ENCODE measurements around the gene BRWD1. TPM values are rescaled to one million over a fixed set of nuclear protein-coding genes. Genes with fewer than 3 reads are reported as not detected.

Gene BRWD1
- total and polyA plus RNA-seq, 2 of the 8 experiments (the other 6 are each of a cell fraction or from before 2014, with no cell fraction given) = 9.3 to 45.2 TPM

GRCh38 chr21:39161064-39161463, 152.4 kb downstream of the BRWD1 start:
- Histone ChIP-seq H2AFZ (ENCODE audit: low read length) (no peak overlapping the region), H3K4me3 (ENCODE audit: extremely low read depth in 1 of 4, insufficient read depth in 2 of 4, low read depth in 3 of 4, low read length in 4 of 4) (no peak overlapping the region), H3K4me2 (ENCODE audit: insufficient read depth in 1 of 2, low read depth in 2 of 2, low read length in 2 of 2) (no peak overlapping the region), H3K23ac (ENCODE audit: insufficient read length) (no peak overlapping the region), H3K36me3 (ENCODE audit: control insufficient read depth in 2 of 4, insufficient read depth in 4 of 4, low read length in 3 of 4) (no peaks in the 10 kb centered on the region), H3K4me1 (replicated peaks in 1 of 4; ENCODE audit: control insufficient read depth in 3 of 4, insufficient read depth in 4 of 4, low read length in 3 of 4) (no peaks in the 10 kb centered on the region), H3K27me3 (replicated peaks in 1 of 4; ENCODE audit: control insufficient read depth in 3 of 4, extremely low read depth in 1 of 4, insufficient read depth in 3 of 4, low read length in 3 of 4) (no peaks in the 10 kb centered on the region), H4K5ac (ENCODE audit: insufficient read length, low read depth, low read length) (no peak overlapping the region), H3K79me2 (ENCODE audit: control insufficient read depth in 1 of 2, insufficient read depth in 2 of 2, low read length in 2 of 2) (no peaks in the 10 kb centered on the region), H2BK15ac (ENCODE audit: low read length) (no peak overlapping the region), H4K91ac (replicated peaks; ENCODE audit: insufficient read length, low read length) (no peak overlapping the region), H3K18ac (ENCODE audit: extremely low read depth, low read length) (no peak overlapping the region), H3K79me1 (ENCODE audit: low read depth, low read length) (no peaks in the 10 kb centered on the region), H2BK12ac (ENCODE audit: low read depth, low read length) (no peak overlapping the region), H3K9ac (replicated peaks in 1 of 4; ENCODE audit: extremely low read depth in 1 of 4, low read depth in 3 of 4, low read length in 3 of 4) (no peak overlapping the region), H2BK20ac (ENCODE audit: low read length) (no peak overlapping the region), H2AK5ac (ENCODE audit: low read depth, low read length) (no peak overlapping the region), H4K8ac (ENCODE audit: extremely low read depth, insufficient read depth, low read length) (no peak overlapping the region), H2BK120ac (replicated peaks; ENCODE audit: low read depth, low read length) (no peak overlapping the region), H2BK5ac (ENCODE audit: low read depth, low read length) (no peak overlapping the region), H3K9me3 (ENCODE audit: insufficient read depth in 2 of 2, low read depth in 1 of 2, low read length in 1 of 2) (peaks cover 13 to 25% of the 10 kb centered on the region in 2 experiments), H3K56ac (replicated peaks; ENCODE audit: insufficient read length, low read depth, low read length) (no peak overlapping the region), H3K14ac (ENCODE audit: insufficient read length) (no peak overlapping the region), H3K23me2 (ENCODE audit: low read depth, low read length) (no peaks in the 10 kb centered on the region), H3K4ac (replicated peaks; ENCODE audit: insufficient read length, low read depth, low read length) (no peak overlapping the region), H3K27ac (ENCODE audit: low read depth, low read length) (no peak overlapping the region), H4K20me1 (replicated peaks in 1 of 2; ENCODE audit: control insufficient read depth in 1 of 2, insufficient read depth in 2 of 2, low read length in 2 of 2) (no peaks in the 10 kb centered on the region)
- FAIRE-seq (no peak), DNase-seq (ENCODE audit: low read depth in 1 of 2, low spot score in 2 of 2) (no peak)
- 78 to 100% methylated on average over 1 to 3 of the region's 3 CpGs for WGBS, 2 experiments (ENCODE audit: extremely low coverage in 1 of 2, insufficient coverage in 1 of 2, insufficient read length in 1 of 2, insufficient replicate concordance in 2 of 2, low coverage in 1 of 2, low lambda C conversion rate in 2 of 2, missing lambda C conversion rate in 1 of 2)
- POLR2A ChIA-PET (ENCODE audit: partially characterized antibody) = interaction anchor here (1.7 to 2.3 kb wide), 2 partner anchors 17 to 23 kb away, joined by 5 to 6 read pairs; no protein-coding TSS in a partner anchor
- TF ChIP-seq E2F6 (IDR thresholded peaks at IDR 0.05) (no peak), TCF12 (IDR thresholded peaks at IDR 0.05; ENCODE audit: low read depth, low read length) (no peak), ASH2L (IDR thresholded peaks at IDR 0.05; ENCODE audit: low read length) (no peak), SRF (IDR thresholded peaks at IDR 0.05; ENCODE audit: low read depth, low read length) (no peak), EGR1 (IDR thresholded peaks at IDR 0.05; ENCODE audit: borderline replicate concordance, low read depth, low read length) (no peak), CBX5 (IDR thresholded peaks at IDR 0.05; ENCODE audit: low read depth, low read length) (no peak), JUN (IDR thresholded peaks at IDR 0.05; ENCODE audit: low read depth, low read length) (no peak), GABPA (IDR thresholded peaks at IDR 0.05; ENCODE audit: borderline replicate concordance, insufficient read depth, low read length) (no peak), POU5F1 (IDR thresholded peaks at IDR 0.05; ENCODE audit: low read depth, low read length) (no peak), TBP (IDR thresholded peaks at IDR 0.05; ENCODE audit: low read depth, low read length) (no peak), KDM4A (IDR thresholded peaks at IDR 0.05; ENCODE audit: low read depth, low read length, severe bottlenecking) (no peak)
- CTCF ChIA-PET (ENCODE audit: partially characterized antibody) = interaction anchor here (0.6 kb wide), 1 partner anchor 931 kb away, joined by 4 read pairs; no protein-coding TSS in a partner anchor

Data from H1 (cell line).